GM18498 (cell line): ENCODE results near the gene TWF1.
"Not testable (repeated sequence)": the region's sequence is repeated elsewhere in the genome, so short reads cannot be mapped to it uniquely, and the experiment has no call there.

Source experiments
- ATAC-seq: cut with Tn5 transposase; IDR thresholded peaks from one replicate; pipeline ENCODE4 v1.9.1; 2021; ENCODE audit warnings: mild to moderate bottlenecking, moderate library complexity; ENCODE audit not compliant: unreplicated experiment

TWF1 gene

GRCh38 chr12:43806737-43807072 lies 588 bp upstream of the TWF1 start:
- ATAC-seq: no peak

DNA sequence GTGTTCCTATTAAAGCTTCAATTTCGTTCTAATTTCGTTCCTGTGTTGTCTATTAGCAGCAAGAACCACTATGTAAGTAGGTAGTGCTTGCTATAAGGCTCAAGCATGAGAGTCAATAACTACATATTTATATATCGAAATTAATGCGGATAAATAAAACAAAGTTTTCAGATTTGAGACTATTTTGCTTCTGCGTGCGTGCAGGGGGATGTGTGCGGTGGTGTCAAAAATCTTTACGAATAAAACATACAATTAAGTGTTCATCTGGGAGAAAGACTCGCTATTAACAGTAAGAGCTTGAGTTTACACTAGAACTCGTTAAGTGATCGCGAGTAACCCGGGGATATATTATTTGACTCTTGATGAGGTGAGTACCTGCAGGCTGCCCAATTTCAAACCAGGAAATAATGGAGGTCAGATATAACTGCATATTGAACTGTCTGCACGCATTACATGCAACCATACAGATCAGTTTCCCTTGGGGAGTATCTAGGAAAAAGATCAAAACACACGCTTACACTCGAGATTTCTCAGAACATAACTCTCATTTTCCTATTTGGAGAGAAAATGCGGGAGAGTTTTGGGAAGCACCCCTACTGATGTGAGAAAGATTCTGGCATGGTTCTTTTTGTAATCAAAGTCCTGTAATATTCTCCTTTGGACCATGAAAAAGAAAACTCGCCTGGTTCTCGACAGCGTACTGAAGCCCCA lies 813 bp downstream of the TWF1 start:
- no peak for ATAC-seq

GRCh38 chr12:43797561-43798217 lies 8.4 kb downstream of the TWF1 start:
- no peak for ATAC-seq

GRCh38 chr12:43795716-43796280 lies 10.3 kb downstream of the TWF1 start:
- no peak for ATAC-seq

GRCh38 chr12:43789941-43790340 lies 16.2 kb downstream of the TWF1 start:
- no peak for ATAC-seq

- ATAC-seq: no peak
These were observed 19.0 kb downstream of the TWF1 start for GRCh38 chr12:43786899-43787693.

DNA sequence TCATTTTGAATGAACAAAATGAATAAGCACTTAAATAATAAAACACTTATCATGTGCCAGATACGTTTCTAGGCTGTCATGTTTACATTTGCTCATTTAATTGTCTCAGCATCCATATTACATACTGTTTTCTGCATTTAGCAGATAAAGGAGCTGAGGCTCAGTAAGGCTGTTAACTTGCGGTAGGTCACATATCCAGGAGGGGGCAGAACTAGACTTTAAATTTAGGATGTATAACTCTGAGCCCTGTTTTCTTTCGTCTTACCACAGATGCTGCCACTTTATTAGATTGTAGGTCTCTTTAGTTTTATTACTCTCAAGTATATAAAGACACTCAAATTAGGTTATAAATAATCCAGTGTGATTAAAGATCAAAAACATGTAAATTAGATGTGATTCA lies 29.6 kb downstream of the TWF1 start:
- ATAC-seq: no peak

GRCh38 chr12:43766291-43766690 lies 39.8 kb downstream of the TWF1 start:
- no peak for ATAC-seq

GRCh38 chr12:43764528-43764927 lies 41.6 kb downstream of the TWF1 start:
- ATAC-seq: no peak

DNA sequence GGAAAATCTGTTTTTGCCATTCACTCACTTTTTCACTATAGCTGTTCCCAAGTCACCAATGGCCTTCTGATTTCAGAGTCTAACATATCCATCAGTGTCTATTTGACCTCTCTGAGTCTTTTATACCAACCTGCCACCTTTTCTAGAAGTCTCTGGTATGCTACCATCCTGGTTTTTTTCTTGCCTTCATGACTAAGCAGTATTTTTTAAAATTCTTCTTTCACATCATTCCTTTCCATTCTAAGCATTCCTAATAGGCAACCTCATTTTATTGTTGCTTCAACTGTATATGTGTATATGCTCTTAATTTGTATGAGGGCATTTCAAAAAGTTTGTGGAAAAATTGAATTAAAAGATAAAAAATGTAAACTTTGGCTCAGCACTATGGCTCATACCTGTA lies 42.3 kb downstream of the TWF1 start:
- ATAC-seq: no peak

DNA sequence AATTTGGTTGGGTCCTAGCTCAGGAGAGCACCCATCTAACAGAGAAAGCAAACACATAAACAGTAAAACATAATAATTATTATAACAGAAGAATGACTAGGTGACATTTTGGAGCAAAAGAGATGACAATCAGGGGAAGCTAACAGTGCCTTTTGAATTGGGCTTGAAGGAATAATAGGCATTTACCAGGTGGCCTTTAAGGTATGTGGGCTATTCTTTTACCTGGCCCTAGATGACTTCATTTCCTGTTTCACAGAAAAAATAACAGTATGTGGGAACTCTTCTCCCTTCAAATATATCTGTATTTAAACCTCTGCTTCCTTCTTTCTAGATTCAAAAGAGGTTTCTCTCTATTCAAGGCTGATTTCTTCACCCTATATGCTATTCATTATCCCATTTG lies 43.5 kb downstream of the TWF1 start:
- no peak for ATAC-seq

DNA sequence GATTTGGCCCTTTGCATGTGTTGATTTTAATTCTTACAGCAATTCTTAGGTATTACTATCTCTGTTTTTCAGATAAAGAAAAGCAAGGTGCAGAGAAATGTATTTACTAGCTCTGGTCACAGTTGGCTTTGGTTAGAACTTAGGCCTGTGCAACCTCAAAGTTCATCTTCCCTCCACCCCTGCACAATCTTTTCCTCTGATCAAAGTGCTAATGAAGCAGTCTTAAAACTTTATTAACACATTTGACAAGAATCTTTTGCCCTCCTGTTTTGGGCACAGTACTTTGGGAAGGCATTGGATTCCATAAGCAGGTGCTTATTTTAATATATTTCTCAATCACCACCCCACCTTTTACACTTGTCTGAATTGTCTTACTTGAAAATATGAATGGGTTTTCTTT lies 44.6 kb downstream of the TWF1 start:
- no peak for ATAC-seq

- no peak for ATAC-seq
These were observed 45.7 kb downstream of the TWF1 start for GRCh38 chr12:43760396-43760795.

GRCh38 chr12:43758728-43759563 lies 47.2 kb downstream of the TWF1 start, which contains the start of the genes IRAK4 and PUS7L:
TSS of gene IRAK4 (plus strand) at chr12:43758951. CDS start at chr12:43768112, 9,161 bp downstream.
TSS of gene PUS7L (minus strand) at chr12:43758790. CDS start at chr12:43755245, 3,545 bp downstream.
- peak; percentile 96 for ATAC-seq

GRCh38 chr12:43758247-43758727 lies 47.8 kb downstream of the TWF1 start:
- no peak for ATAC-seq

DNA sequence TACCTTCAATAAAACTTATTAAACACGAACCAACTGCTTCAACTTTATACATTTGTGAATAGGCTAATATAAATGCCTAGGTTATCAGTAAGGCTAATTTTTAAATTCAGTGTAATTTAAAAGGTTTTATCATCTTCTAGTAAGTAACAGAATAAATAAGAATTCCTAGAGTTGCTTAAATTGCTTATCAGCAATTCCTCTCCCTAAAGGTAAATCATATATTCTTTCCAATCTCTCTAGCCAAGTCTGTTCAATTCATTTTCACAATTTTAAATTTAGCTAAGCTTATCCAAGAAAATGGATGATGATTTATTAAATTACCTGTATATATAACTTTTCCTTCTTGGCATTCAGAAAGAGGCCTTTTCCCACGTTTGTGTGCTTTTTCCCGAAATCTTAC lies 52.1 kb downstream of the TWF1 start:
- ATAC-seq: no peak

GRCh38 chr12:43751360-43751759 lies 54.8 kb downstream of the TWF1 start:
- ATAC-seq: not testable (repeated sequence)

GRCh38 chr12:43750814-43751213 lies 55.3 kb downstream of the TWF1 start:
- no peak for ATAC-seq

DNA sequence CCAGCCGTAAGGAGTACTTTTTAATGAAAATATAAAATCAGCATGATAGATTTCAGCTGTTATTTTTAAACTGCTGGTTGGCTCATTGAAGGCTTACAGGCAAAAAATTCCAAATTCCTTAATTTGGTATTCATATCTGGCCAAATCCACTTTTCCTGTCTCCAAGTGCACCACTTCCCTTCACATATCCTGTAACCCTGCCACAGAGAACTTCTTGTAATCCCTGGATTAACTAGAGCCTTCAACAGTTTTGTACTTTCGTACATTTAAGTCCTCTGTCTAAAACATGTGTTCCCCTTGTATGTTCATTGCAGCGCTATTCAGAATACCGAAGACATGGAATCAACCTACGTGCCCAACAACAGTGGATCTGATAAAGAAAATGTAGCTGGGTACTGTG lies 57.1 kb downstream of the TWF1 start:
- ATAC-seq: no peak

DNA sequence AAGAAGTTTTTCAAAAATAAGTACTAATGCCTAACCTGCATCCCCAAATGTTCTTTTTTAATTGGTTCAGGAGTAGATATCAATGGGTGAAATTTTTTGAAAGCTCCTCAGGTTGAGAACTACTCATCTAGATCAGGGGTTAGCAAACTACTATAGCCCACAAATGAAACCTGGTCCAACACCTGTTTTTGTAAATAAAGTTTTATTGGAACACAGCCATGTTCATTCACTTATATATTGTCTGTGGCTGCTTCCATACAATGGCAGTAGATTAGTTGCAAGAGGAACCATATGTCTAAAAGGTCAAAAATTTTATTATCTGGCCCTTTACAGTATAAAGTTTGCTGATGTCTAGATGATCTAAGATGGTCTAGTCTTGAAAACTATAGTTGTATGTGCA lies 61.3 kb downstream of the TWF1 start:
- ATAC-seq: no peak
